ENCODE data around the gene SNAPC2. TPM values are rescaled to one million over a fixed set of nuclear protein-coding genes. Genes with fewer than 3 reads are reported as not detected.
A peak's percentile ranks its signal among the peaks of the same experiment; 100 is the strongest.

Gene SNAPC2
- total RNA-seq, 1 experiment from 2014 or later = 23.2 TPM

- no peak for TF ChIP-seq FOXP4 (CRISPR knock-in tag; IDR thresholded peaks at IDR 0.05)
Measured at GRCh38 chr19:7969555-7969939, 49.4 kb downstream of the SNAPC2 start (continued).

- CTCF ChIA-PET = interaction anchor here (0.5 to 5.1 kb wide), 41 partner anchors 9 to 610 kb away, joined by 3 to 90 read pairs (median 4); partner anchors contain the start of genes MARCHF2, SNAPC2 and TIMM44
- Mint-ChIP-seq H3K4me1 (peaks cover 24% of the 10 kb centered on the region), H3K27ac (peak overlapping the region; percentile 80), H3K9me3 (no peaks in the 10 kb centered on the region), H3K27me3 (ENCODE audit: low read depth) (no peaks in the 10 kb centered on the region), H3K36me3 (peaks cover 51% of the 10 kb centered on the region), H3K4me3 (no peak overlapping the region)
- POLR2A ChIA-PET = interaction anchor here (0.5 to 1.1 kb wide), 4 partner anchors 19 to 35 kb away, joined by 3 to 7 read pairs (median 3); partner anchors contain the start of gene TIMM44
- TF ChIP-seq ZMAT4 (CRISPR knock-in tag; IDR thresholded peaks at IDR 0.05) = no peak
- no peak for TF ChIP-seq MXD4 (CRISPR knock-in tag; IDR thresholded peaks at IDR 0.05; ENCODE audit: borderline replicate concordance)
- peak; percentile 76 for TF ChIP-seq CTCF (IDR thresholded peaks at IDR 0.05)
- no peak for TF ChIP-seq HMGXB4 (CRISPR knock-in tag; IDR thresholded peaks at IDR 0.05)
- TF ChIP-seq ATF6 (CRISPR knock-in tag; IDR thresholded peaks at IDR 0.05) = no peak
- no peak for TF ChIP-seq ZNF263 (CRISPR knock-in tag; IDR thresholded peaks at IDR 0.05; ENCODE audit: low read depth)
- no peak for TF ChIP-seq ZNF416 (CRISPR knock-in tag; IDR thresholded peaks at IDR 0.05)
- TF ChIP-seq ZNF121 (CRISPR knock-in tag; IDR thresholded peaks at IDR 0.05) = 0 out of 2 replicates have a peak, but pooled peaks have one; percentile 51
- peak; percentile 81 for ATAC-seq
- DNase-seq (ENCODE audit: low spot score) = peak; percentile 85
Measured at GRCh38 chr19:7970716-7971448, 50.7 kb downstream of the SNAPC2 start.

- no peaks in the 10 kb centered on the region for H3K9me3 Mint-ChIP-seq
- H3K36me3 Mint-ChIP-seq = peaks cover 46% of the 10 kb centered on the region
- peaks cover 24% of the 10 kb centered on the region for H3K4me1 Mint-ChIP-seq
- ChIA-PET CTCF (interaction anchor here (0.6 to 5.1 kb wide), 15 partner anchors 11 to 476 kb away, joined by 3 to 90 read pairs (median 6); partner anchors contain the start of gene TIMM44), POLR2A (interaction anchor here (0.6 to 1.1 kb wide), 2 partner anchors 34 to 66 kb away, joined by 3 read pairs; no protein-coding TSS in a partner anchor)
- H3K27me3 Mint-ChIP-seq (ENCODE audit: low read depth) = no peaks in the 10 kb centered on the region
- DNase-seq (ENCODE audit: low spot score) (no peak), ATAC-seq (no peak)
- no peak overlapping the region for H3K4me3 Mint-ChIP-seq
- peak overlapping the region; percentile 80 for H3K27ac Mint-ChIP-seq
- TF ChIP-seq RELA (CRISPR knock-in tag; IDR thresholded peaks at IDR 0.05; ENCODE audit: borderline replicate concordance) = no peak
- no peak for TF ChIP-seq PRRX2 (CRISPR knock-in tag; IDR thresholded peaks at IDR 0.05)
- TF ChIP-seq FOXP1 (CRISPR knock-in tag; IDR thresholded peaks at IDR 0.05; ENCODE audit: borderline replicate concordance) = no peak
- no peak for TF ChIP-seq GTF2I (CRISPR knock-in tag; conservative IDR thresholded peaks at IDR 0.05)
- no peak for TF ChIP-seq SMAD3 (CRISPR knock-in tag; IDR thresholded peaks at IDR 0.05; ENCODE audit: borderline replicate concordance)
- no peak for TF ChIP-seq ZNF121 (CRISPR knock-in tag; IDR thresholded peaks at IDR 0.05)
- TF ChIP-seq ZNF219 (CRISPR knock-in tag; IDR thresholded peaks at IDR 0.05; ENCODE audit: borderline replicate concordance) = no peak
- TF ChIP-seq GRHL2 (CRISPR knock-in tag; IDR thresholded peaks at IDR 0.05; ENCODE audit: insufficient replicate concordance, severe bottlenecking) = no peak
- TF ChIP-seq TEAD1 (CRISPR knock-in tag; IDR thresholded peaks at IDR 0.05) = no peak
- TF ChIP-seq ZBTB43 (CRISPR knock-in tag; IDR thresholded peaks at IDR 0.05) = no peak
- no peak for TF ChIP-seq CDX4 (CRISPR knock-in tag; IDR thresholded peaks at IDR 0.05; ENCODE audit: borderline replicate concordance)
Measured at GRCh38 chr19:7971553-7972520, 51.7 kb downstream of the SNAPC2 start.

Data from WTC11 (cell line).